HEK293T (cell line): Measurements from ENCODE around the gene LPCAT1.
A peak's percentile ranks its signal among the peaks of the same experiment; 100 is the strongest.

ENCODE experiments used
- CTCF ChIA-PET: fragments of 350-600 bp; formaldehyde crosslinking; extraction: SDS; loops from one replicate; lab custom pipeline; 2021; ENCODE audit warnings: antibody characterized with exemption, inconsistent platforms; lab: Yijun Ruan, JAX
- POLR2A ChIA-PET: fragments of 350-600 bp; formaldehyde crosslinking; extraction: SDS; loops from one replicate; lab custom pipeline; 2020; ENCODE audit warnings: antibody characterized with exemption, inconsistent platforms; lab: Yijun Ruan, JAX
- DNase-seq: peaks from one replicate; pipeline ENCODE4 v3.0.0; 2012; ENCODE audit warnings: mixed read lengths; ENCODE audit errors: extremely low spot score
- ARNT ChIP-seq: fragments of 450-650 bp; IDR thresholded peaks from 2 replicates; pipeline ENCODE4 v1.6.1; 2017; ENCODE audit warnings: mild to moderate bottlenecking
- BHLHE40 ChIP-seq: fragments of 450-650 bp; IDR thresholded peaks from 2 replicates; pipeline ENCODE4 v1.6.1; 2016; ENCODE audit warnings: mild to moderate bottlenecking, moderate library complexity, borderline replicate concordance
- CTBP1 ChIP-seq: fragments of 450-650 bp; IDR thresholded peaks from 2 replicates; pipeline ENCODE4 v1.6.1; 2016; ENCODE audit warnings: borderline replicate concordance
- ELF4 ChIP-seq: fragments of 450-650 bp; IDR thresholded peaks from 2 replicates; pipeline ENCODE4 v1.6.1; 2017; ENCODE audit warnings: antibody characterized with exemption
- FOXA1 ChIP-seq: fragments of 450-650 bp; IDR thresholded peaks from 2 replicates; pipeline ENCODE4 v1.6.1; 2016; ENCODE audit warnings: mild to moderate bottlenecking
- FOXK2 ChIP-seq: fragments of 450-650 bp; IDR thresholded peaks from 2 replicates; pipeline ENCODE4 v1.6.1; 2016; ENCODE audit warnings: mild to moderate bottlenecking
- FOXM1 ChIP-seq: fragments of 450-650 bp; IDR thresholded peaks from 2 replicates; pipeline ENCODE4 v1.6.1; 2017; ENCODE audit warnings: mild to moderate bottlenecking, borderline replicate concordance
- HDGF ChIP-seq: fragments of 450-650 bp; IDR thresholded peaks from 2 replicates; pipeline ENCODE4 v1.6.1; 2017; ENCODE audit warnings: antibody characterized with exemption, borderline replicate concordance
- L3MBTL2 ChIP-seq: fragments of 450-650 bp; conservative IDR thresholded peaks from 2 replicates; pipeline ENCODE4 v1.6.1; 2016; ENCODE audit warnings: mild to moderate bottlenecking
- LEF1 ChIP-seq: fragments of 450-650 bp; IDR thresholded peaks from 2 replicates; pipeline ENCODE4 v1.6.1; 2017; ENCODE audit warnings: mild to moderate bottlenecking, borderline replicate concordance
- NFRKB ChIP-seq: fragments of 450-650 bp; IDR thresholded peaks from 2 replicates; pipeline ENCODE4 v1.6.1; 2016; ENCODE audit warnings: mild to moderate bottlenecking, moderate library complexity
- SP1 ChIP-seq: fragments of 450-650 bp; IDR thresholded peaks from 2 replicates; pipeline ENCODE4 v1.6.1; 2017
- SUZ12 ChIP-seq: fragments of 450-650 bp; IDR thresholded peaks from 2 replicates; pipeline ENCODE4 v1.6.1; 2016; ENCODE audit warnings: mild to moderate bottlenecking
- TARDBP ChIP-seq: fragments of 450-650 bp; IDR thresholded peaks from 2 replicates; pipeline ENCODE4 v1.6.1; 2016
- ZNF384 ChIP-seq: fragments of 450-650 bp; IDR thresholded peaks from 2 replicates; pipeline ENCODE4 v1.6.1; 2016
- TF ChIP-seq, protein P1 (sequence below): fragments of 450-650 bp; IDR thresholded peaks from 2 replicates; pipeline ENCODE4 v1.6.1; 2016

The LPCAT1 gene

DNA sequence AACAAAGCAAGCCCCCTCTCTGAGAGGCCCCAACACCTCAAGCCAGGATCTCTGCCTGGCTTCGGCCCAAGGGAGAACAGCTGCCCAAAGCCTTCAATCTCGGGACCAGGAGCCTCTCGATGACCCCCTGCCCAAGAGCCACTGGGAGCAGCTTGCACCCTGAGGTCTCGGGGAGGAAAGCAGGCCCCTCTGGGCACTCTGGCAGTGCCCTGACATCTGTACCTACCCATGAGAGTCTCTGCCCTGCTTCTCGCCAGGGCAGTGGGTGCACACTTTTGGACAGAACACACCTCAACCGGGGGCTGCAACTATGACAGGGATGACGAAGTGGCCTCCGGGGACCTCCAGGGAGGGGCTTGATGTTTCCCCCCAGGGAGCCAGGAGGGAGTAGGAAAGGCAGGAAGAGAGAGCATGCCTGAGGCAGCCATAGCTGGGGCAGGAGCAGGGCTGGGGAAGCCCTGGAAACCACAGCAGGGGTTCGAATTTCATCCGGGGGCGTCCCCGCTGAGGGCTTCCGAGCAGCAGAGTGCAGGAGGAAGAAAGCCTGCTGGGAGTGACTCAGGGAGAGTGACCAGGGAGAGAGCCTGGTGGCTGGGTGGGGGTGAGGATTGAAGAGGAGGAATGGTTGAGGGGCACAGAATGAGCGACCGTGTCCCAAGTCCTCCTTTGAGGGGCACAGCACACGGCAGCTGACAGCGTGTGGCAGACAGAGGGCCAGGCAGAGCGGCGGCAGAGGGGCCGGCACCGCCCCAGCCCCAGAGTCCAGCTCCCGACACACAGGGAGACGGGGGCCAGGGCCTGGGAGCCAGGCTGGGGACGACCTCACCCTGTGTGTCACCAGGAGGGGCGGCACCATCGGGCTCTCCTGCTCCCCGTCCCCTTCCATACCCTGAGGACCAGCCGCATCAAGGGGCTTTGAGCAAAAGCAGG is 1.8 kb downstream of the LPCAT1 start:
- no peak for TF ChIP-seq LEF1
- TF ChIP-seq, protein P1, sequence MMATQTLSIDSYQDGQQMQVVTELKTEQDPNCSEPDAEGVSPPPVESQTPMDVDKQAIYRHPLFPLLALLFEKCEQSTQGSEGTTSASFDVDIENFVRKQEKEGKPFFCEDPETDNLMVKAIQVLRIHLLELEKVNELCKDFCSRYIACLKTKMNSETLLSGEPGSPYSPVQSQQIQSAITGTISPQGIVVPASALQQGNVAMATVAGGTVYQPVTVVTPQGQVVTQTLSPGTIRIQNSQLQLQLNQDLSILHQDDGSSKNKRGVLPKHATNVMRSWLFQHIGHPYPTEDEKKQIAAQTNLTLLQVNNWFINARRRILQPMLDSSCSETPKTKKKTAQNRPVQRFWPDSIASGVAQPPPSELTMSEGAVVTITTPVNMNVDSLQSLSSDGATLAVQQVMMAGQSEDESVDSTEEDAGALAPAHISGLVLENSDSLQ: no peak
- TF ChIP-seq ARNT: no peak
- no peak for TF ChIP-seq FOXK2
- TF ChIP-seq NFRKB: no peak
- no peak for TF ChIP-seq SP1
- TF ChIP-seq BHLHE40: no peak
- no peak for TF ChIP-seq L3MBTL2
- peak; percentile 36 for DNase-seq
- ChIA-PET CTCF (interaction anchor here (0.6 to 1.1 kb wide), 3 partner anchors 19 to 318 kb away, joined by 3 read pairs; no protein-coding TSS in a partner anchor), POLR2A (interaction anchor here (0.8 kb wide), 1 partner anchor 59 kb away, joined by 3 read pairs; no protein-coding TSS in a partner anchor)

- ChIA-PET CTCF (no interaction called here), POLR2A (no interaction called here)
- TF ChIP-seq FOXM1 (no peak), CTBP1 (no peak), BHLHE40 (no peak), L3MBTL2 (no peak), SP1 (no peak), ZNF384 (no peak), FOXA1 (no peak), TARDBP (no peak), HDGF (no peak)
- no peak for DNase-seq
These were observed 2.8 kb downstream of the LPCAT1 start for GRCh38 chr5:1520791-1521453.

DNA sequence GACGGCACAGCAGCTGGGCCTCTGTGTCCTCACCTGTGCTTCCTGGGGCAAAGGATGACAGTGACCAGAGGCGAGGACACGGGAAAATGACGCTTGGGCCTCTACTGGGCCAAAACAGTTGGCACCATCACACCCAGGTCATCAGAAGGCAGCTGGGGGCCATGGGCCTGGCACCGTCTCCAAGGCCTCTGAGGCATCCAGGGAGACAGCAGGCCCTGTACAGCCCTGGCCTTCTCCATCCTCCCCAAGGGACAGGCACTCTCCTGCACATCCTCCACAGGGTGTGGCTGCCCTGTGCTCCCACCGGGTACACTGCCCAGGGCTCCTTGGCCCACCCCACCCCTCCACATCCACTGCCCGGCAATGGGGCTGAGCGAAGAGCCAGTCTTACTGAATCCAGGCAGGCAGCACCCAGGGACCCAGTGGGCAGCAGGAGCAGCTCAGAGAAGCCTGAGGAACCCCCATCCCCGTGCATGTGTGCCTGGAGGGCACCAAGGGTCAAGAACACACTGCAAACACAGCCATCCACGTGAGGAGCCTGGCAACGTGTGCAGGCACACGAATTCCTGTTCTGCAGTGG is 4.0 kb downstream of the LPCAT1 start:
- DNase-seq: no peak
- TF ChIP-seq ZNF384 (no peak), FOXA1 (no peak), NFRKB (no peak), FOXM1 (no peak), L3MBTL2 (no peak), TARDBP (no peak), LEF1 (no peak), CTBP1 (no peak), FOXK2 (no peak), ARNT (no peak), SUZ12 (no peak), HDGF (no peak), SP1 (no peak), BHLHE40 (no peak), ELF4 (no peak)
- TF ChIP-seq, protein P1: no peak
- ChIA-PET CTCF (no interaction called here), POLR2A (no interaction called here)

DNA sequence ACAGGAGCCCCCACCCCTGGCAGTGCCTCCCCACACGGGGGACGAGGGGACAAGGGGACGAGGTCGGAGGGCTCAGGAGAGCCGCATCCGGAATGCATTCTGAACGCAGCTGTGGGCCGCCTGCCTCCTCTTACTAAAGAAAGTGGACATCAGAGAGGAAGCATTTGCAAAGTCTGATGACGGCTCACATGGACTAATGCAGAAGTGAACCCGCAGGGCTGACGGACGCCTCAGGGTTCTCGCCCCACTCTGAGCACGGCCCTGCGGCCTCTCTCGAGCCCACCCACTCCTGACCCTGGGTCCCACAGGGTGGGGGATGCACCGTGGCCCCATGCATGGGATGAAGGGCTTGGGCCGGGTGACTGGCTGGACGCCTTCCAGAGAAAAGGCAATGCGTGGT is 5.9 kb downstream of the LPCAT1 start:
- TF ChIP-seq ARNT (no peak), TARDBP (no peak), FOXA1 (no peak), L3MBTL2 (no peak), NFRKB (no peak), ZNF384 (no peak), HDGF (no peak)
- POLR2A ChIA-PET: no interaction called here
- DNase-seq: no peak
- CTCF ChIA-PET: no interaction called here

- no peak for DNase-seq
- TF ChIP-seq ELF4 (no peak), HDGF (no peak), SUZ12 (no peak), ARNT (no peak), SP1 (no peak), CTBP1 (no peak), NFRKB (no peak)
- POLR2A ChIA-PET: no interaction called here
- CTCF ChIA-PET: no interaction called here
These were observed 6.9 kb downstream of the LPCAT1 start for GRCh38 chr5:1516615-1517601.

DNA sequence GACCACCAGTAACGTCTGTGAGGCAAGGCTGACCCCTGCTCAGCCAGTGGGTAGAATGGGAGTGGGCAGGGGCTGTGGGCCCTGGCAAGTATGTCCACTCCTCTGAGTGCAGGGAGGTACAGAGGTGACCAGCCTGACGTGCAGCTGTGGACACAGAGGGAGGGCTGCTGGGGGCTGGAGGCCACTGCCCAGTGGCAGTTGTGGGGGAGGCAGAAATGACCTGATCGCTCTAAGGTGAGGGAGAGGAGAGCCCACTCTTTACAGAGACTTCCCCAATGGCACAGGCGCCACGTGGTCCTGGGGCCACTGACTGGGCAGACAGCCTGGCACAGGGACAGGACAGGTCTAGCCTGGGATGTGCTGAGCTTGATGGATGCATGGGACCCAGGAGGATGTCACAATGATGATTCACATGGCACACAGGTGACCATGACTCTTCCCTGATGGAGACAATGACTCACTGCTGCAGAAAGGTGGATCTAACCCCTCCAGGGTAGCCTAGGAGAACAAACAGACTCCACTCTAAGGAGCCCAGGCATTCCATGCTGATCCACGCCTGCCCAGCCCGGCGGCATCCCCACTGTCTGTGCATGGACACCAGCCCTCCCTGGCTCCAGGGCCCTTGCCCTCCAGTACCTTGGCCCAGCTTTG is 7.7 kb downstream of the LPCAT1 start:
- no peak for DNase-seq
- CTCF ChIA-PET: no interaction called here
- no peak for TF ChIP-seq CTBP1
- no peak for TF ChIP-seq ARNT
- no peak for TF ChIP-seq ZNF384
- no peak for TF ChIP-seq SUZ12
- no peak for TF ChIP-seq HDGF
- TF ChIP-seq ELF4: no peak
- no peak for TF ChIP-seq TARDBP
- TF ChIP-seq SP1: no peak
- TF ChIP-seq BHLHE40: no peak
- TF ChIP-seq FOXK2: no peak
- TF ChIP-seq, protein P1: no peak
- no peak for TF ChIP-seq NFRKB
- no peak for TF ChIP-seq LEF1
- TF ChIP-seq FOXM1: no peak
- no peak for TF ChIP-seq L3MBTL2
- TF ChIP-seq FOXA1: no peak
- POLR2A ChIA-PET: interaction anchor here (1.5 kb wide), 1 partner anchor 8 kb away, joined by 5 read pairs; the partner anchor contains the start of gene LPCAT1
